Fibroblast of lung (primary cell): Measurements from ENCODE around the gene UNCX. TPM values are rescaled to one million over a fixed set of nuclear protein-coding genes. Genes with fewer than 3 reads are reported as not detected.

Source experiments
- DNase-seq, 2 donors: peaks; one replicate each; pipeline versions ENCODE4 v3.0.0 to v3.0.0-alpha.2; 2010; ENCODE audit warnings: low read depth in 2 of 2
- H2AFZ ChIP-seq: 2 replicates; pipeline ENCODE4 v1.5.1; 2012; ENCODE audit warnings: low read length, control low read depth, inconsistent platforms
- H3K27ac ChIP-seq: 2 replicates; pipeline ENCODE4 v1.5.1; 2011; ENCODE audit warnings: low read length, control low read depth; ENCODE audit not compliant: insufficient read depth
- H3K27me3 ChIP-seq: 2 replicates; pipeline ENCODE4 v1.5.1; 2011; ENCODE audit warnings: mild to moderate bottlenecking, low read length; ENCODE audit not compliant: control insufficient read depth, insufficient read depth
- H3K36me3 ChIP-seq: 2 replicates; pipeline ENCODE4 v1.5.1; 2011; ENCODE audit warnings: low read length; ENCODE audit not compliant: control insufficient read depth, insufficient read depth
- H3K4me1 ChIP-seq: 2 replicates; pipeline ENCODE4 v1.5.1; 2011; ENCODE audit warnings: low read length; ENCODE audit not compliant: control insufficient read depth, insufficient read depth; ENCODE audit errors: extremely low read depth
- H3K4me2 ChIP-seq: 2 replicates; pipeline ENCODE4 v1.5.1; 2011; ENCODE audit warnings: low read length, control low read depth; ENCODE audit not compliant: insufficient read depth; ENCODE audit errors: extremely low read depth
- H3K4me3 ChIP-seq, 4 experiments: fragments of 200-600 bp in 1 of 4; sonication (generic) in 1 of 4; replicated peaks in 1 of 4; 2 replicates each; pipeline ENCODE4 v1.5.1; 2011 to 2016; ENCODE audit warnings: low read length in 4 of 4, low read depth in 3 of 4, mild to moderate bottlenecking in 3 of 4, control low read depth in 2 of 4, inconsistent platforms in 1 of 4, mixed read lengths in 1 of 4; ENCODE audit not compliant: insufficient read depth in 1 of 4; ENCODE audit errors: control extremely low read depth in 1 of 4
- H3K79me2 ChIP-seq: 2 replicates; pipeline ENCODE4 v1.5.1; 2012; ENCODE audit warnings: mild to moderate bottlenecking, low read length, inconsistent platforms; ENCODE audit not compliant: control insufficient read depth, insufficient read depth
- H3K9ac ChIP-seq: 2 replicates; pipeline ENCODE4 v1.5.1; 2011; ENCODE audit warnings: mild to moderate bottlenecking, low read length, control low read depth; ENCODE audit not compliant: insufficient read depth
- H3K9me3 ChIP-seq: 2 replicates; pipeline ENCODE4 v1.5.1; 2012; ENCODE audit warnings: low read depth, low read length; ENCODE audit not compliant: control insufficient read depth, insufficient read depth
- H4K20me1 ChIP-seq: 2 replicates; pipeline ENCODE4 v1.5.1; 2011; ENCODE audit warnings: low read length; ENCODE audit not compliant: control insufficient read depth, insufficient read depth; ENCODE audit errors: extremely low read depth
- EZH2 ChIP-seq: IDR thresholded peaks from 2 replicates; pipeline ENCODE4 v1.5.1; 2012; ENCODE audit warnings: low read length, control low read depth, mild to moderate bottlenecking; ENCODE audit errors: missing control alignments
- polyA plus RNA-seq, 2 donors: library from polyadenylated mRNA; depleted of rRNA in 1 of 2; stranded (reverse) in 1 of 2; unstranded in 1 of 2; fragments of >200 nt; gene quantifications; 2 replicates each; pipeline ENCODE4 v1.2.1, GENCODE V29; 2011 to 2012; ENCODE audit warnings: missing spikeins in 1 of 2
- total RNA-seq: library from RNA; depleted of rRNA; stranded (reverse); fragments of >200 nt; gene quantifications from 2 replicates; pipeline ENCODE4 v1.2.1, GENCODE V29; 2014
- TF ChIP-seq, protein P1 (sequence below), 2 donors: IDR thresholded peaks in 1 of 2; conservative IDR thresholded peaks in 1 of 2; 1 replicate in 1 of 2; 2 replicates in 1 of 2; pipeline ENCODE4 v1.5.1; 2011 to 2012; ENCODE audit warnings: low read length in 2 of 2, control low read depth in 1 of 2, inconsistent platforms in 1 of 2, low read depth in 1 of 2, mild to moderate bottlenecking in 1 of 2

Gene UNCX
- total and polyA plus RNA-seq, 2 donors (not counting 1 experiment from before 2014, with no cell fraction given): not detected

DNA sequence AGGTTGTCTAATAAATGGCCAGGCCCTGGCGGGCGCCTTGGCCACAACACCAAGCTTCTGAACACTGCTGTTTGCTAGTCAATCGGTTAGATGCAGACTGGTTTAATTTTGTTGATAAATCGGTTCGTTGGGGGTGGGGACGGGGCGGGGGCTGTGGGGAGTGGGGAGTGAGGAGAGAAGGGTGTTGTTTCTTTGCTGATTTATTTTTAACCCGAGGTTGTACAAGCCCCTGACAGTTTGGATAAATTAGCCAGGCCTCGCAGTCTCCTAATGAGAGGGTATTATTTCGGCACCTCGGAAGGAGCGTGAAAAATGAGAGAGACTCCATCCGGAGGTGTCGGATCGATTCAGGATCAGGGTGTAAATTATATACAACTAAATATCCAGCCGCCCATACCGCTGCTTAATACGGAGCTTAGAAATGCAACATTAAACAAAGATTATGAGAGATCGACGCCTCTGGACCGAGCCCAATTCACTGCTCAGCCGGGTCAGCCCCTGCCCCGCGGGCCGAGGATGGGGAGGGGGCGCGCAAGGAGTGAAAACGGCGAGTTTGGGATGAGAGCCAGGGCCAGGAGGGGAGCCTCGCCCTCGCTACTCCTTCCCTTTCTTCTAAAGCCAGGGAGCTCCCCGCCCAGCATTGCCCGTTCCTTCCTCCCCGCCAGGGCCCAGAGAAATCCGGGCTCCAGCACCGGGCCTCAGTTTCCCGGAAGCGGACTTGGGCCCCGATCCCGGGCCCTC, 8.0 kb downstream of the UNCX start:
- DNase-seq: no peak
- Histone ChIP-seq H2AFZ (no peak overlapping the region), H3K27ac (no peak overlapping the region), H3K9ac (no peak overlapping the region), H3K4me1 (no peaks in the 10 kb centered on the region), H3K4me3 (no peak overlapping the region), H3K79me2 (no peaks in the 10 kb centered on the region), H3K36me3 (no peaks in the 10 kb centered on the region), H3K9me3 (no peaks in the 10 kb centered on the region), H3K4me2 (no peak overlapping the region), H3K27me3 (peaks cover 74% of the 10 kb centered on the region), H4K20me1 (no peaks in the 10 kb centered on the region)
- TF ChIP-seq, protein P1, sequence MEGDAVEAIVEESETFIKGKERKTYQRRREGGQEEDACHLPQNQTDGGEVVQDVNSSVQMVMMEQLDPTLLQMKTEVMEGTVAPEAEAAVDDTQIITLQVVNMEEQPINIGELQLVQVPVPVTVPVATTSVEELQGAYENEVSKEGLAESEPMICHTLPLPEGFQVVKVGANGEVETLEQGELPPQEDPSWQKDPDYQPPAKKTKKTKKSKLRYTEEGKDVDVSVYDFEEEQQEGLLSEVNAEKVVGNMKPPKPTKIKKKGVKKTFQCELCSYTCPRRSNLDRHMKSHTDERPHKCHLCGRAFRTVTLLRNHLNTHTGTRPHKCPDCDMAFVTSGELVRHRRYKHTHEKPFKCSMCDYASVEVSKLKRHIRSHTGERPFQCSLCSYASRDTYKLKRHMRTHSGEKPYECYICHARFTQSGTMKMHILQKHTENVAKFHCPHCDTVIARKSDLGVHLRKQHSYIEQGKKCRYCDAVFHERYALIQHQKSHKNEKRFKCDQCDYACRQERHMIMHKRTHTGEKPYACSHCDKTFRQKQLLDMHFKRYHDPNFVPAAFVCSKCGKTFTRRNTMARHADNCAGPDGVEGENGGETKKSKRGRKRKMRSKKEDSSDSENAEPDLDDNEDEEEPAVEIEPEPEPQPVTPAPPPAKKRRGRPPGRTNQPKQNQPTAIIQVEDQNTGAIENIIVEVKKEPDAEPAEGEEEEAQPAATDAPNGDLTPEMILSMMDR (conservative IDR thresholded peaks at IDR 0.05 in 1 of 2, IDR thresholded peaks at IDR 0.05 in 1 of 2; ENCODE audit: low read depth in 1 of 2, low read length in 2 of 2): no peak
- TF ChIP-seq EZH2: peak; percentile 77

DNA sequence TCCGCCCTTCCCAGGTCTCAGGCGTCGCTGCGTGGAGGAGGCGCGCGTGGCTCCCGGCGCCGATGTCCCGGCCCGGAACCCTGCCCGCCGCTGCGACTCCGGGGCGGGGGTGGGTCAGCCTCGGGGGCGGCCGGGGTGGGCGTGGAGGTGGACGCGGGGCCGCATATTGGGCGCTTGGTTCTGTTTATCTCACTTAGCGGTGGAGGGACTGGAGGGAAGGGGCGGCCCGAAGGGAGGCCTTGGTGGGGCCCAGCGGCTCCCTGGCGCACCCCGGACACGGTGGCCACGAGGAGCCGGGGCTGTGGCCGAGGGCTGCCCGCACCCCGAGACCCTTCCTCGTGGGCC, 8.6 kb downstream of the UNCX start:
- Histone ChIP-seq H3K9me3 (no peaks in the 10 kb centered on the region), H3K4me1 (no peaks in the 10 kb centered on the region), H3K4me3 (no peak overlapping the region), H3K27me3 (peaks cover 78% of the 10 kb centered on the region), H3K36me3 (no peaks in the 10 kb centered on the region), H3K79me2 (no peaks in the 10 kb centered on the region), H3K27ac (no peak overlapping the region), H4K20me1 (no peaks in the 10 kb centered on the region), H3K9ac (no peak overlapping the region), H2AFZ (no peak overlapping the region), H3K4me2 (no peak overlapping the region)
- TF ChIP-seq, protein P1 (conservative IDR thresholded peaks at IDR 0.05 in 1 of 2, IDR thresholded peaks at IDR 0.05 in 1 of 2; ENCODE audit: low read depth in 1 of 2, low read length in 2 of 2): no peak
- TF ChIP-seq EZH2: no peak
- DNase-seq: no peak

DNA sequence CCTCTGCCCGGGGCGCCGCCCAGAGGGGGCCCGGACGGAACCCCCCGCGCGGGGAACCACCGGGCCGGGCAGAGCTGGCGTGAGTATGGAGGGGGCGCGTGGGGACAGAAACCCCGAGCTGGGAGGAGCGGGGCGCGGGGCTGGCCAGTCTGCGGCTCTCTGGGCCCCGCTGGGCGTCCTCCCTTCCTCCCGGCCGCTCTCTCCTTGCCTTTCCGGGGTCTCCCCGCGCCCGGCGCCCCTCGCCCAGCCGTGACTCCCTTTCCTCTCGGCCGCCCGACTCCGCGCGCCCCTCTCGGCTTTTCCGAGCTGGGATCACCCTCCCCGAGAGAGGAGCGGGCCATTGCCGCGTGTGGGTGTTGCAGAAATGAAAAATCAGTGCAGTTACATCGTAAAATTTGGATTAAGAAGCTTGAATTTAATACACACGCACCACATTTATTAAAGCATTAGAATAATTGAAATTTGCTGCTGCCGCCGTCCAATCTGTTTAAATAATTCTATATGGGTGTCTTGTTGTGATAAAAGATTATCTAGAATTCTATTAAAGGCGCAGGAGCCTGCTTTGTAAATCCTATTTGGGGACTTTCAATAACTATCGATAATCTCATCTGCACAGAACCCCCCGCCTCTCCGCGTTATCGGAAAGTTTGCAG, 9.1 kb downstream of the UNCX start:
- Histone ChIP-seq H3K4me1 (no peaks in the 10 kb centered on the region), H3K79me2 (no peaks in the 10 kb centered on the region), H3K36me3 (no peaks in the 10 kb centered on the region), H3K9me3 (no peaks in the 10 kb centered on the region), H3K9ac (no peak overlapping the region), H3K4me3 (no peak overlapping the region), H2AFZ (no peak overlapping the region), H3K27ac (no peak overlapping the region), H3K4me2 (no peak overlapping the region), H4K20me1 (no peaks in the 10 kb centered on the region), H3K27me3 (peaks cover 83% of the 10 kb centered on the region)
- DNase-seq: no peak
- TF ChIP-seq, protein P1 (conservative IDR thresholded peaks at IDR 0.05 in 1 of 2, IDR thresholded peaks at IDR 0.05 in 1 of 2; ENCODE audit: low read depth in 1 of 2, low read length in 2 of 2): no peak
- TF ChIP-seq EZH2: peak; percentile 82
